Measurements from ENCODE around the gene CORO2A. TPM values are rescaled to one million over a fixed set of nuclear protein-coding genes. Genes with fewer than 3 reads are reported as not detected.

The CORO2A gene
- total and polyA plus RNA-seq, 2 of the 13 experiments (the other 11 are each of a cell fraction or from before 2014, with no cell fraction given) = 14.4 to 15.3 TPM

DNA sequence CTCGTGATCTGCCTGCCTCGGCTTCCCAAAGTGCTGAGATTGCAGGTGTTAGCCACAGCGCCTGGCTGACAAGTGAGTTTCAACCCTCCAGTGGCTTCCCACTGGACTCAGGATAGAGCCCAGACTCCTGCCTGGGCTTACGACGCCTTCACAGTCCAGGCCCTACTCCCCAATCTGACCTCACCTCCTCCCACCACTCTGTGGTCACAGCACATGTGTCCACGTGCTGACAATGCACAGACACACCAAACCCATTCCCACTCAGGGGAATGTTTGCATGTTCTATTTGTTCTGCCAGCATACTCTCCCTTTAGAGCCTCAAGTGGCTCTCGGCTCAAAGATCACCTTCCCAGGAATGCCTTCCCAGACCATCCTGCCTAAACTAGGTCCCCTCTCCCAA is 42.3 kb downstream of the CORO2A start (continued):
- TF ChIP-seq, protein P1, sequence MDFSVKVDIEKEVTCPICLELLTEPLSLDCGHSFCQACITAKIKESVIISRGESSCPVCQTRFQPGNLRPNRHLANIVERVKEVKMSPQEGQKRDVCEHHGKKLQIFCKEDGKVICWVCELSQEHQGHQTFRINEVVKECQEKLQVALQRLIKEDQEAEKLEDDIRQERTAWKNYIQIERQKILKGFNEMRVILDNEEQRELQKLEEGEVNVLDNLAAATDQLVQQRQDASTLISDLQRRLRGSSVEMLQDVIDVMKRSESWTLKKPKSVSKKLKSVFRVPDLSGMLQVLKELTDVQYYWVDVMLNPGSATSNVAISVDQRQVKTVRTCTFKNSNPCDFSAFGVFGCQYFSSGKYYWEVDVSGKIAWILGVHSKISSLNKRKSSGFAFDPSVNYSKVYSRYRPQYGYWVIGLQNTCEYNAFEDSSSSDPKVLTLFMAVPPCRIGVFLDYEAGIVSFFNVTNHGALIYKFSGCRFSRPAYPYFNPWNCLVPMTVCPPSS (IDR thresholded peaks at IDR 0.05) = no peak
- no peak for TF ChIP-seq SOX6 (IDR thresholded peaks at IDR 0.05)
- peak; percentile 60 for TF ChIP-seq SOX6 (CRISPR knock-in tag; IDR thresholded peaks at IDR 0.05)
- 0 out of 2 replicates have a peak, but pooled peaks have one; percentile 46 for TF ChIP-seq THAP11 (CRISPR knock-in tag; IDR thresholded peaks at IDR 0.05)
- 0 out of 2 replicates have a peak, but pooled peaks have one; percentile 62 for TF ChIP-seq ZSCAN9 (CRISPR knock-in tag; IDR thresholded peaks at IDR 0.05; ENCODE audit: borderline replicate concordance)
- no peak for TF ChIP-seq ZNF777 (CRISPR knock-in tag; IDR thresholded peaks at IDR 0.05)
- peak; percentile 66 for TF ChIP-seq SOX5 (CRISPR knock-in tag; IDR thresholded peaks at IDR 0.05; ENCODE audit: borderline replicate concordance)
- no peak for TF ChIP-seq ELF1 (CRISPR knock-in tag; IDR thresholded peaks at IDR 0.05)
- no peak for TF ChIP-seq ZBTB7B (CRISPR knock-in tag; IDR thresholded peaks at IDR 0.05)
- no peak for TF ChIP-seq NFRKB (IDR thresholded peaks at IDR 0.05)
- TF ChIP-seq ZNF34 (CRISPR knock-in tag; IDR thresholded peaks at IDR 0.05; ENCODE audit: borderline replicate concordance) = no peak
- no peak for TF ChIP-seq RBM22 (optimal IDR thresholded peaks at IDR 0.05; ENCODE audit: low read length)
- TF ChIP-seq EP300 (IDR thresholded peaks at IDR 0.05; ENCODE audit: low read depth in 2 of 2, low read length in 2 of 2) = peak in 1 of 2 experiments; percentile 59; a peak in 2 of 4 replicates
- TF ChIP-seq EP300 (CRISPR knock-in tag; IDR thresholded peaks at IDR 0.05; ENCODE audit: borderline replicate concordance) = peak; percentile 63; the same call in 1 of the 2 replicates
- peak; percentile 68; the same call in 1 of the 2 replicates for TF ChIP-seq RNF2 (conservative IDR thresholded peaks at IDR 0.05; ENCODE audit: low read depth)
- TF ChIP-seq, protein P2, sequence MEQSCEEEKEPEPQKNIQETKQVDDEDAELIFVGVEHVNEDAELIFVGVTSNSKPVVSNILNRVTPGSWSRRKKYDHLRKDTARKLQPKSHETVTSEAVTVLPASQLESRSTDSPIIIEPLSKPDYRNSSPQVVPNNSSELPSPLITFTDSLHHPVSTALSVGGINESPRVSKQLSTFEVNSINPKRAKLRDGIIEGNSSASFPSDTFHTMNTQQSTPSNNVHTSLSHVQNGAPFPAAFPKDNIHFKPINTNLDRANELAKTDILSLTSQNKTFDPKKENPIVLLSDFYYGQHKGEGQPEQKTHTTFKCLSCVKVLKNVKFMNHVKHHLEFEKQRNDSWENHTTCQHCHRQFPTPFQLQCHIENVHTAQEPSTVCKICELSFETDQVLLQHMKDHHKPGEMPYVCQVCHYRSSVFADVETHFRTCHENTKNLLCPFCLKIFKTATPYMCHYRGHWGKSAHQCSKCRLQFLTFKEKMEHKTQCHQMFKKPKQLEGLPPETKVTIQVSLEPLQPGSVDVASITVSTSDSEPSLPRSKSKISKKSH (CRISPR knock-in tag; IDR thresholded peaks at IDR 0.05; ENCODE audit: borderline replicate concordance) = no peak
- no peak for TF ChIP-seq ZSCAN31 (CRISPR knock-in tag; IDR thresholded peaks at IDR 0.05; ENCODE audit: low read depth)
- TF ChIP-seq, protein P3, sequence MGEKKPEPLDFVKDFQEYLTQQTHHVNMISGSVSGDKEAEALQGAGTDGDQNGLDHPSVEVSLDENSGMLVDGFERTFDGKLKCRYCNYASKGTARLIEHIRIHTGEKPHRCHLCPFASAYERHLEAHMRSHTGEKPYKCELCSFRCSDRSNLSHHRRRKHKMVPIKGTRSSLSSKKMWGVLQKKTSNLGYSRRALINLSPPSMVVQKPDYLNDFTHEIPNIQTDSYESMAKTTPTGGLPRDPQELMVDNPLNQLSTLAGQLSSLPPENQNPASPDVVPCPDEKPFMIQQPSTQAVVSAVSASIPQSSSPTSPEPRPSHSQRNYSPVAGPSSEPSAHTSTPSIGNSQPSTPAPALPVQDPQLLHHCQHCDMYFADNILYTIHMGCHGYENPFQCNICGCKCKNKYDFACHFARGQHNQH (CRISPR knock-in tag; IDR thresholded peaks at IDR 0.05) = peak; percentile 44; the same call in 1 of the 2 replicates
- no peak for TF ChIP-seq NR2F6 (IDR thresholded peaks at IDR 0.05)
- TF ChIP-seq NR2F6 (CRISPR knock-in tag; IDR thresholded peaks at IDR 0.05) = peak; percentile 56; the same call in 1 of the 2 replicates
- TF ChIP-seq ZFP62 (CRISPR knock-in tag; IDR thresholded peaks at IDR 0.05) = no peak
- peak; percentile 74; the same call in 1 of the 2 replicates for TF ChIP-seq HDAC2 (CRISPR knock-in tag; IDR thresholded peaks at IDR 0.05)
- TF ChIP-seq, protein P4, sequence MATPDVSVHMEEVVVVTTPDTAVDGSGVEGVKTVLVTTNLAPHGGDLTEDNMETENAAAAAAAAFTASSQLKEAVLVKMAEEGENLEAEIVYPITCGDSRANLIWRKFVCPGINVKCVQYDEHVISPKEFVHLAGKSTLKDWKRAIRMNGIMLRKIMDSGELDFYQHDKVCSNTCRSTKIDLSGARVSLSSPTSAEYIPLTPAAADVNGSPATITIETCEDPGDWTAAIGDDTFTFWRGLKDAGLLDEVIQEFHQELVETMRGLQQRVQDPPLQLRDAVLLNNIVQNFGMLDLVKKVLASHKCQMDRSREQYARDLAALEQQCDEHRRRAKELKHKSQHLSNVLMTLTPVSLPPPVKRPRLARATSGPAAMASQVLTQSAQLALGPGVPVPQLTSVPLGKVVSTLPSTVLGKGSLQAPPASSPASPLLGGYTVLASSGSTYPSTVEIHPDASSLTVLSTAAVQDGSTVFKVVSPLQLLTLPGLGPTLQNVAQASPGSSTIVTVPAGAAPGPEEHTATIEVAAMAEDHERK (CRISPR knock-in tag; IDR thresholded peaks at IDR 0.05; ENCODE audit: low read depth) = no peak
- TF ChIP-seq ZNF775 (CRISPR knock-in tag; IDR thresholded peaks at IDR 0.05; ENCODE audit: borderline replicate concordance) = no peak
- TF ChIP-seq HHEX (CRISPR knock-in tag; IDR thresholded peaks at IDR 0.05) = no peak
- TF ChIP-seq PAX8 (CRISPR knock-in tag; IDR thresholded peaks at IDR 0.05; ENCODE audit: borderline replicate concordance) = no peak
- TF ChIP-seq ZNF766 (CRISPR knock-in tag; IDR thresholded peaks at IDR 0.05; ENCODE audit: borderline replicate concordance) = no peak
- no peak for TF ChIP-seq ZMYM3 (CRISPR knock-in tag; IDR thresholded peaks at IDR 0.05)
- no peak for TF ChIP-seq ZNF841 (CRISPR knock-in tag; IDR thresholded peaks at IDR 0.05; ENCODE audit: borderline replicate concordance)

Measured in HepG2 (cell line).